NT2/D1 (cell line): Measurements from ENCODE around the gene TM4SF1.

Experiments used
- DNase-seq: peaks from one replicate; pipeline ENCODE4 v3.0.0-alpha.2; 2011; ENCODE audit warnings: low read depth, low spot score
- H3K27me3 ChIP-seq: 2 replicates; pipeline ENCODE4 v1.6.0; 2011; ENCODE audit warnings: mild to moderate bottlenecking; ENCODE audit not compliant: insufficient read length, insufficient read depth
- H3K36me3 ChIP-seq: 2 replicates; pipeline ENCODE4 v1.6.1; 2011; ENCODE audit warnings: mild to moderate bottlenecking, low read length, mixed read lengths; ENCODE audit not compliant: insufficient read depth, insufficient read length
- H3K4me1 ChIP-seq: 2 replicates; pipeline ENCODE4 v1.5.1; 2011; ENCODE audit not compliant: insufficient read depth, insufficient read length
- H3K4me3 ChIP-seq: 2 replicates; pipeline ENCODE4 v1.5.1; 2011; ENCODE audit warnings: low read depth; ENCODE audit not compliant: insufficient read length
- H3K9ac ChIP-seq: 2 replicates; pipeline ENCODE4 v1.6.0; 2011; ENCODE audit warnings: low read depth; ENCODE audit not compliant: insufficient read length
- H3K9me3 ChIP-seq: 2 replicates; pipeline ENCODE4 v1.5.1; 2011; ENCODE audit warnings: mild to moderate bottlenecking, low read length; ENCODE audit not compliant: insufficient read depth
- SUZ12 ChIP-seq: IDR thresholded peaks from 2 replicates; pipeline ENCODE4 v1.6.1; 2011; ENCODE audit not compliant: insufficient read length, insufficient read depth; ENCODE audit errors: extremely low read depth
- YY1 ChIP-seq: IDR thresholded peaks from 2 replicates; pipeline ENCODE4 v1.6.1; 2011; ENCODE audit not compliant: insufficient read length, insufficient read depth
- ZNF274 ChIP-seq: IDR thresholded peaks from 2 replicates; pipeline ENCODE4 v1.6.1; 2011; ENCODE audit warnings: mild to moderate bottlenecking, low read depth, low read length

The TM4SF1 gene

GRCh38 chr3:149377408-149378364 lies at the start of gene TM4SF1:
Gene TM4SF1, minus strand, starts transcription at chr3:149377649. Its CDS starts 102 bp downstream, at chr3:149377547.
- H3K9me3 ChIP-seq = no peaks in the 10 kb centered on the region; the same call in 1 of the 2 replicates
- no peaks in the 10 kb centered on the region for H3K27me3 ChIP-seq
- no peak within 1 kb of the TSS for H3K4me3 ChIP-seq
- no peak for DNase-seq
- TF ChIP-seq ZNF274 (no peak), SUZ12 (no peak), YY1 (no peak)
- no peaks in the 10 kb centered on the region for H3K4me1 ChIP-seq
- no peaks in the 10 kb centered on the region for H3K36me3 ChIP-seq
- H3K9ac ChIP-seq = no peak within 1 kb of the TSS

GRCh38 chr3:149426325-149426724 lies 48.9 kb upstream of the TM4SF1 start:
- Histone ChIP-seq H3K36me3 (no peaks in the 10 kb centered on the region), H3K4me1 (no peaks in the 10 kb centered on the region), H3K27me3 (no peaks in the 10 kb centered on the region), H3K9me3 (no peaks in the 10 kb centered on the region), H3K4me3 (no peak overlapping the region), H3K9ac (no peak overlapping the region)
- DNase-seq = no peak
- TF ChIP-seq ZNF274 (no peak), SUZ12 (no peak), YY1 (no peak)

GRCh38 chr3:149424918-149425317 lies 47.5 kb upstream of the TM4SF1 start:
- no peak for DNase-seq
- H3K36me3 ChIP-seq = no peaks in the 10 kb centered on the region
- H3K9me3 ChIP-seq = no peaks in the 10 kb centered on the region
- no peaks in the 10 kb centered on the region for H3K4me1 ChIP-seq
- H3K9ac ChIP-seq = no peak overlapping the region
- no peak overlapping the region for H3K4me3 ChIP-seq
- H3K27me3 ChIP-seq = no peaks in the 10 kb centered on the region
- TF ChIP-seq SUZ12 = no peak
- no peak for TF ChIP-seq YY1
- TF ChIP-seq ZNF274 = no peak

- H3K9me3 ChIP-seq = no peaks in the 10 kb centered on the region
- no peak overlapping the region for H3K4me3 ChIP-seq
- H3K36me3 ChIP-seq = no peaks in the 10 kb centered on the region
- no peak for TF ChIP-seq YY1
- TF ChIP-seq ZNF274 = no peak
- TF ChIP-seq SUZ12 = no peak
- H3K4me1 ChIP-seq = no peaks in the 10 kb centered on the region
- DNase-seq = no peak
- no peaks in the 10 kb centered on the region for H3K27me3 ChIP-seq
- H3K9ac ChIP-seq = no peak overlapping the region
These were observed 44.3 kb upstream of the TM4SF1 start for GRCh38 chr3:149421764-149422163.

- DNase-seq = no peak
- Histone ChIP-seq H3K4me1 (no peaks in the 10 kb centered on the region), H3K9me3 (no peaks in the 10 kb centered on the region), H3K4me3 (no peak overlapping the region), H3K36me3 (no peaks in the 10 kb centered on the region), H3K9ac (no peak overlapping the region), H3K27me3 (no peaks in the 10 kb centered on the region)
- TF ChIP-seq ZNF274 (no peak), YY1 (no peak), SUZ12 (no peak)
These were observed 42.4 kb upstream of the TM4SF1 start for GRCh38 chr3:149419816-149420215.

- no peaks in the 10 kb centered on the region for H3K9me3 ChIP-seq
- no peaks in the 10 kb centered on the region for H3K36me3 ChIP-seq
- no peak for DNase-seq
- TF ChIP-seq ZNF274 = no peak
- no peak for TF ChIP-seq YY1
- TF ChIP-seq SUZ12 = no peak
- H3K4me3 ChIP-seq = no peak overlapping the region
- H3K9ac ChIP-seq = no peak overlapping the region
- H3K4me1 ChIP-seq = no peaks in the 10 kb centered on the region
- H3K27me3 ChIP-seq = no peaks in the 10 kb centered on the region
These were observed 40.3 kb upstream of the TM4SF1 start for GRCh38 chr3:149417727-149418126.

GRCh38 chr3:149417174-149417573 lies 39.7 kb upstream of the TM4SF1 start:
- Histone ChIP-seq H3K9ac (no peak overlapping the region), H3K4me3 (no peak overlapping the region), H3K27me3 (no peaks in the 10 kb centered on the region), H3K9me3 (no peaks in the 10 kb centered on the region), H3K36me3 (no peaks in the 10 kb centered on the region), H3K4me1 (no peaks in the 10 kb centered on the region)
- DNase-seq = no peak
- TF ChIP-seq YY1 (no peak), SUZ12 (no peak), ZNF274 (no peak)
